ENCODE data around the gene IKBKE. TPM values are rescaled to one million over a fixed set of nuclear protein-coding genes. Genes with fewer than 3 reads are reported as not detected.

Gene IKBKE
- total RNA-seq: 8.5 TPM
- long read RNA-seq, transcript IKBKE-203 (22 exons, 3,221 nt): major isoform, 11 of 23 reads
- long read RNA-seq, partial matches to known transcripts: 4 of 23 reads
- long read RNA-seq, other reads (novel, unspliced or antisense): 6 of 23 reads

GRCh38 chr1:206469933-206470691 is at the start of gene IKBKE:
IKBKE (plus strand) TSS chr1:206470476; CDS start chr1:206473228, 2,752 bp downstream.
- intact Hi-C loops (cut with DNase I): no loop called here
- Histone ChIP-seq H3K9me3 (no peaks in the 10 kb centered on the region), H3K36me3 (no peaks in the 10 kb centered on the region), H3K4me1 (peaks cover 49% of the 10 kb centered on the region), H3K4me3 (peak within 1 kb of the TSS; percentile 64), H3K27me3 (no peaks in the 10 kb centered on the region), H3K27ac (peak within 1 kb of the TSS; percentile 65)
- ATAC-seq (peak; percentile 73), DNase-seq (peak; percentile 74)
- peak; percentile 6 for TF ChIP-seq CTCF (IDR thresholded peaks at IDR 0.05)

- H3K9me3 ChIP-seq: no peaks in the 10 kb centered on the region
- no peak for DNase-seq
- no peak for ATAC-seq
- peaks cover 49% of the 10 kb centered on the region for H3K36me3 ChIP-seq
- no peaks in the 10 kb centered on the region for H3K27me3 ChIP-seq
- no peak overlapping the region for H3K4me3 ChIP-seq
- H3K4me1 ChIP-seq: no peaks in the 10 kb centered on the region
- intact Hi-C loops (cut with DNase I): no loop called here
- no peak overlapping the region for H3K27ac ChIP-seq
- TF ChIP-seq CTCF (IDR thresholded peaks at IDR 0.05): no peak
Observed at GRCh38 chr1:206421616-206422340, 48.5 kb upstream of the IKBKE start.

- Histone ChIP-seq H3K36me3 (peaks cover 51% of the 10 kb centered on the region), H3K4me3 (no peak overlapping the region), H3K27me3 (no peaks in the 10 kb centered on the region), H3K27ac (no peak overlapping the region), H3K4me1 (no peaks in the 10 kb centered on the region), H3K9me3 (no peaks in the 10 kb centered on the region)
- ATAC-seq: no peak
- intact Hi-C loops (cut with DNase I): no loop called here
- DNase-seq: no peak
- TF ChIP-seq CTCF (IDR thresholded peaks at IDR 0.05): no peak
Observed at GRCh38 chr1:206422525-206422924, 47.8 kb upstream of the IKBKE start.

- Histone ChIP-seq H3K4me3 (no peak overlapping the region), H3K9me3 (no peaks in the 10 kb centered on the region), H3K27me3 (no peaks in the 10 kb centered on the region), H3K27ac (no peak overlapping the region), H3K4me1 (no peaks in the 10 kb centered on the region), H3K36me3 (peaks cover 45% of the 10 kb centered on the region)
- no peak for TF ChIP-seq CTCF (IDR thresholded peaks at IDR 0.05)
- no peak for ATAC-seq
- DNase-seq: no peak
- intact Hi-C loops (cut with DNase I): no loop called here
Observed at GRCh38 chr1:206427291-206427690, 43.0 kb upstream of the IKBKE start.

GRCh38 chr1:206429421-206429820 is 40.9 kb upstream of the IKBKE start:
- Histone ChIP-seq H3K4me1 (no peaks in the 10 kb centered on the region), H3K36me3 (peaks cover 34% of the 10 kb centered on the region), H3K9me3 (no peaks in the 10 kb centered on the region), H3K4me3 (no peak overlapping the region), H3K27me3 (no peaks in the 10 kb centered on the region), H3K27ac (no peak overlapping the region)
- intact Hi-C loops (cut with DNase I): no loop called here
- no peak for TF ChIP-seq CTCF (IDR thresholded peaks at IDR 0.05)
- ATAC-seq (no peak), DNase-seq (no peak)

Data from upper lobe of right lung (tissue), 1 donor.